GM19240 (cell line): ENCODE results near the gene ULK2.

Experiments used
- DNase-seq: peaks from one replicate; pipeline ENCODE4 v3.0.0; 2011; ENCODE audit warnings: low spot score; ENCODE audit not compliant: insufficient read length

ULK2 gene

GRCh38 chr17:19747829-19748806, 119.6 kb downstream of the ULK2 start, which contains the start of gene ALDH3A1:
Gene ALDH3A1, minus strand, starts transcription at chr17:19748298. Its CDS starts 3,169 bp downstream, at chr17:19745129.
- no peak for DNase-seq

- DNase-seq = no peak
These were observed 120.5 kb downstream of the ULK2 start for GRCh38 chr17:19747159-19747719.

GRCh38 chr17:19746517-19746916, 121.2 kb downstream of the ULK2 start:
- no peak for DNase-seq

DNA sequence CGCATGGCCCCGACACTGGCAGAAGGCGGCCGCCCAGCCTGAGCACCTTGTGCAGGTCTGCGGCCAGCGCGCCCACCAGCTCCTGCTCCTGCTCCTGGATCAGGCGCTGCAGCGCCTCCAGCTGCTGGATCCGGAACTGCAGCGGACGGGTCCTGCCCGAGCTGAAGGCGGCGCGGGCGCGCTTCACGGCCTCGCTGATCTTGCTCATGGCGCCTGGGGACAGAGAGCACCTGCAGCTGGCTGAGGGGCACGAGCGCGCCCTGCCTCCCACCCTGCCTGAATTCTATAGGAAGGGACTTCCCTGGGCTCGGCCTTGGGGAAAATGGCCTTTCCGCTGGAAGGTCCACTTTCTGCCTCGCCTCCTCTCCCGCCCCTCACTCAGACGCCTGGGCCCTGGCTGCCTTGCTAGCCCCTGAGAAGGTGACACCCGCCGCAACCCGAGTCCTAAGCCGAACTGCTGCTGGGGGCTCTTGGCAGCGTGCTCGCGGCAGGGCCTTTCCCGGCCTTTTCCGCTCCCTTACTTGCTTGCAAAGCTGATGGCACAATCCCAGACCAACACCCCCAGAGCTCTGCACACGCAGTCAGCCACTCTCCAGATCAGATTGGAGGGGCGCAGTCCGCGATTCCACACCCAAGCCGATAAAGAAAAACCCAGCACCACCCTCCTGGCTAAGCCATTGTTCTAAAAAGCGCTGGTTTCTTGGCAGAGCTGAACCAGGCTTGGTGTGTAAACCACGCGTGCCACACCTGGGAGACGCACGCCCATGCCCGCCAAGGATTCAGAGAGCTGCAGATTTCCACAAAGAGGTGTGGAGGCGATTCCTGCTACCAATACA, 122.6 kb downstream of the ULK2 start:
- peak; percentile 67 for DNase-seq

- no peak for DNase-seq
These were observed 123.2 kb downstream of the ULK2 start for GRCh38 chr17:19744492-19744891.

DNA sequence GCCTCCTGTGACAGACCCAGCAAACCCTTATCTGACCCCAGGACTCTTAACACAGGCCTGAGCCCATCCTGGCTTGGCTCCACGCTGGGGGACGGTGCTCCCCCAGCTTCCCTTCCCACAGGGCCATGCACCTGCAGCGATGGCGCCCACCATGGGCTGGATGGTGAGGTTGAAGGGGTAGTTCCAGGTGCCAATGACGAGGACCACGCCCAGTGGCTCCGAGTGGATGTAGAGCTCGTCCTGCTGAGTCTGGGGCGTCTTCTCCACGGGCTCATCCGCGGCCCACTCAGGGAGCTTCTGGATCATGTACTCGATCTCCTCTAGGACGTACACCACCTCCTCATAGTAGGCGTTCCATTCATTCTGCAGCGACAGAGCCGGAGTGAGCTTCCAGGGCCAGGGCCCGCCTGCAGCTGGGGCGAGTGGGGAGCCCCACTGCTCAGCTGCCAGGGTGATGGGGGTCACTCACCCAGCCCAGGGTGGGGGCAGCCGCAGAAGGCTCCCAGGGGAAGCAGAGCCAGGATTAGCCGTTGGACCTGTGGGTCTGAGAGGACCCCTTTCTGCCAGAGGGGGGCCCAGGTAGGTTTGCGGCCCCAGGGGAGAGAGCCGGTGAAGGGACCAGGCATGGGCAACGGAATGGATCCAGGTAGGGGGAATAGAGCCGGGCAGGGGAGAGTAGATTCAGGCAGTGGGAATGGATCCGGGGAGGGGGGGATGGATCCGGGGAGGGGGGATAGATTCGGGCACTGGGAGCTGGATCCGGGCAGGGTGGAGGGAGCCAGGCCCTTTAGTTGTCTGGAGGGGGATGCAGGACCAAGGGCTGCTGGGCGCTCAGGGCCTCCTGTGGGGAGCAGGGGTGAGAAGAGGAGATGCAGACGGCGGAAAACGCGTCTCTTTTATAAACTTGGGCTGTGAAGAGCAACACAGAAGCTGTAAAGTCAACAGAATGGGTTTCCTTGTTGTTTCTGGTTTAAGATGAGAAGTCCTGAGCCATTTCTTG, 124.3 kb downstream of the ULK2 start:
- no peak for DNase-seq

- DNase-seq = no peak
These were observed 125.2 kb downstream of the ULK2 start for GRCh38 chr17:19742495-19742894.

GRCh38 chr17:19741832-19742457, 125.8 kb downstream of the ULK2 start:
- no peak for DNase-seq

DNA sequence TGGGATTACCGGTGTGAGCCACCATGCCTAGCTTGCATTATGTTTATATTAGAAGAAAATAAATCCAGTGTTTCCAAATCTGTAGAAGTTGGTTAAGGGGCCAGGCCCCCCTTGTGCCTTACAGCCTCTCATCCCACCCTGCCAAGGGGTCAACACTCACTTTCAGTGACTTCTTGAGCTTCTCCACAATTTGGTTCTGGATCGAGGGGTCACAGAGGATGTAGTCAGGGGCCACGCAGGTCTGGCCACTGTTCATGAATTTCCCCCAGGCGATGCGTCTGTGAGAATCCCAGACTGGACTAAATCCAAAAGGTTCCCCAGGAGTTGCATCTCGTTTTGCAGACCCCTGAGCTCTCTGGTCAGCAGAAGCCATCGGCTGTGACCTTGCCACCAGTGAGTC, 126.8 kb downstream of the ULK2 start:
- DNase-seq = no peak

DNA sequence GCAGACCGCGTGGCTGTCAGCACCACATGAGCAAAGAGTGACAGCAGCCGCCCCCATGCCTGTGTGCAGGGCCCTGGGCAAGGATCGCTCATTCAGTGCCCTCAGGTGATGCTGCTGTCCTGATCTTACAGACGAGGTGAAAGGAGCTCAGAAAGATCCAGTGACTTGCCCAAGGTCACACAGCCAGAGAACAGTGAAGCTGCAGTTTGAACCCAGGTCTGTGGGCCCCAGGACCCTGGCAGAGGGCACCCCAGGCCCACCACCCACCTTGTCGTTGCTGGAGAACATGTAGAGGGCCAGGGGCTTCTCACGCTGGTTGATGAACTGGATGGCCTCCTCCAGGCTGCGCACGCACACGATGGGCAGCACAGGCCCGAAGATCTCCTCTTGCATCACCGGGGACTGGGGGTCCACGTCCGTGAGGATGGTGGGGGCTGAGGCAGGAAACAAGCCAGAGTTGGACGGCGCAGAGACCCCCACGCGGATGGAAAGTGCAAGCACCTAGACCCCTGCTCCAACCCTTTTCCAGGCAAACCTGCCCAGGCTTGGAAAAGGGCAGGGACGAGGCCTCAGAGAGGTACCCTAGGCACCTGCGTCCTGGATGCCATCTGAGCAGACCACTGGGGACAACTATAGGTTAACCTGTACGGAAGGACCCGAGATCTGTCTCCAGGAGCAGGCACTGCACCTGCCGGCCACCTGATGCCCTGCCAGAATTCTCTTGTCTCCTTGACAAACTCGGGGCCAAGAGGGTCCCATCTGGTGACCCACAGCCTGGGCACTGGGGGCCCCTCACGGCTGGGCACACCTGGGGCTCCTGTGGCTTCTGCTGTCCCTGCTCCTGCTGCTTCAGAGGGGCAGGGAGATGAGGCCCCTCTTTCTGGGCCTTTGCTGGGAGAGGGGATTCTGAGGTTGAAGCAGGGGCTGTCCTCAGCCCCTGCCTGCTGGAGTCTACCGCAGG, 128.2 kb downstream of the ULK2 start:
- no peak for DNase-seq

DNA sequence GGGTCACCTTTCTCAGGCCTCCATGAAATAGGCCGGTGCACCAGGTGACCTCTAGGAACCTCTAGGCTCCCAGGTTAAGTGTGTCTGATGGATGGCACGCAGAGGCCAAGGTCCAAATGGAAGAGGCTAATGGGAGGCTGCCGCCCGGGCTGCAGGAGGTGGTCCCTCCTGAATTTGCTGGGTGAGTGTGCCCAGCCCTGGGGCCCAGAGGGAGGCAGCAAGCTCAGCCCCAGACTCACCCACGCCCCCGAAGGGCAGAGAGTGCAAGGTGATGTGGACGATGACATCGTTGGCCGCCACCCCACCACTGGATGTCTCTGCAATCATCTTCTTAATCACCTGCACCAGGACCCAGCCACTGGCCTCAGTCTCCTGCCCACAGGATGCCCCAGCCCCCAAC, 129.0 kb downstream of the ULK2 start:
- DNase-seq = no peak

DNA sequence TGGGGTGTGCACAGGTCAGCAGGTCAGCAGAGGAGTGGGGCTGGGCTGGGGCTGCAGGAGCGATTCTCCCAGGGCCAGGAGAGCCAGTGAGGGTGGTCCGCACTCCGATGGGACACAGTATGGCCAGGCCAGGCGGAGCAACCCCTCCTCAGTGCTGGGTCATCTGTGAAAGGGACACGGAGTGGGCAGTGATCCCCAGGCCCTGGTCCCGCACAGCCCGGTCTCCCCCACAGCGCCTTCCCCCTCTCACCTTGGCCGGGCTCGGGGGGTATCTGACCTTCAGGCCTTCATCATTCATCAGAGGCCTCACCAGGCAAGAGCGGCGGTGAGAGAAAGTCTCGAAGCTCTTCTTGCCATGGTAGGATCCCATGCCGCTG, 129.7 kb downstream of the ULK2 start:
- DNase-seq = no peak

DNA sequence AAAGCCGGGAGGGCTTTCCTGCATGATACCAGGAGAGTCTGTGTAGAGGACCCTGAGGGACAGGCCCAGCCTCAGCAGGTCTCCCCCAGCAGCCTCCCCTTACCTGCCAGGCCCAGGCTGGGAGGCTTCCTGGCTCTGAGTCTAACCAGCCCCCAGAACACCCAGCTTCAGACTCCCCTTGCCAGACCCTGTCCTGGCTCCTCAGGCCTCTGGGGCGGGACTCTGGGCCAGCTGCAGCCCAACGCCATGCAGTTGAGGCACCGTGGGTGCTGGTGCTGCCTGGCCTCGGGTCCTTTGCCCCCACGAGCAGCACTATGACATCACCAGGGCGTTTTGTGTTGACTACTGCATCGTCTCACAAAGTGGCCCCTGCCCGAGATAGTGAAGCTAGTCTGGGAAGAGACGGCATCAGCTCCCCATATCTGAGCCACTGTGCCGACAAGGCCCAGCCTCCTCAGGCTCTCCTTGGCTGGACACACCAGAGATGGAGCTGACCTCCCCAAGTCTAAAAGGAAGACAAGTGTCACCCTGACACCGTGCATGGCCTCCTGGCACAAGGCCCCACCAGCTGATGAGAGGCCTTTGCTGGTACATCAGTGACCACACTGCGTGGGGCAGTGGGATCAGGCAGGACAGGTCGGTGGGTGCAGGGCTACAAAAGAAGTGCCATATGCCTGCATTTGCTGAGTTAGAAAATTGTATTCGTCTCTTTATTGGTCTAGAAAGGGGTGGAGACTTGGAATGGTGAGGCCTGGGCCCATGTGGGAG, 130.2 kb downstream of the ULK2 start:
- DNase-seq = no peak

DNA sequence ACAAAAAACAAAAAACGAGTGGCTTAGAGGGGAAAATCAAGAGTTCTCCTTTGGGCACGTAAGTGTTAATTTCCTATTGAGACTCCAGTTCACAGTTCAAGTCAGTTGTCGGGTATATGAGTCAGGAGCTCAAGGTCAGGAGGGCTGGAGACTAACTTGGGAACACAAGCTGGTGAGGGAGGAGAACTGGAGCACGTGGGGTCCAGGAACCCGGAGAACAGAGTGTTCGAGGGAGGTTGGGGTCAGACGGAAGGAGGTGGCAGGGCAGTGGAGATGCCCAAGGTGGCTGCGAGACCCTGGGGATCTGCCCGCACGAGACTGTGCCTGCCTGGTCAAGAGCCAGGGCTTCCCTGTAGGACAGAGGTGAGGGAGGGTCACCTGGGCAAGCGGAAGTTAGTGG, 131.7 kb downstream of the ULK2 start:
- no peak for DNase-seq

DNA sequence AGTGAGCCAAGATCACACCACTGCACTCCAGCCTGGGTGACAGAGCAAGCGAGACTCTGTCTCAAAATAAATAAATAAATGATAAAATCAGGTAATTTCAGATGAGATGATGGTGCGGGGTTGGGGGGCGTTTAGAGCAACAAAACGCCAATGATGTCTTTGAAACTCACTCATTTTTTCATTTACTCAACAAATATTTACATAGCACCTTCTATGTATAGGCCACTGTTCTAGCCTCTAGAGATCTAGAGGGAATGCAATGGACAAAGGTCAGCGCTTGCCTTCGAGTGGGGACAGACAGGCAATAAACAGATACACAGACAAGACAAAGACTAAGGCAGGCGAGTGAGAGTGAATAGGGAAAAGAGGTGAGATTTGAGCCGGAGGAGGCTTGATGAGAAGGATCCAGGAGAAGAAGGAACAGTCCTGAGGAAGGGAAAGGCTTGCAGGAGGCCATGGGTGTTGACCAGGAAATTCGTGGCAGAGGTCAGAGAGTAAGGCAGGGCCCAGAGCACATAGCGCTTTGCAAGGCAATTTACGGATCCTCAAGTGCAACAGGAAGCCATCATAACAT, 133.7 kb downstream of the ULK2 start:
- no peak for DNase-seq

DNA sequence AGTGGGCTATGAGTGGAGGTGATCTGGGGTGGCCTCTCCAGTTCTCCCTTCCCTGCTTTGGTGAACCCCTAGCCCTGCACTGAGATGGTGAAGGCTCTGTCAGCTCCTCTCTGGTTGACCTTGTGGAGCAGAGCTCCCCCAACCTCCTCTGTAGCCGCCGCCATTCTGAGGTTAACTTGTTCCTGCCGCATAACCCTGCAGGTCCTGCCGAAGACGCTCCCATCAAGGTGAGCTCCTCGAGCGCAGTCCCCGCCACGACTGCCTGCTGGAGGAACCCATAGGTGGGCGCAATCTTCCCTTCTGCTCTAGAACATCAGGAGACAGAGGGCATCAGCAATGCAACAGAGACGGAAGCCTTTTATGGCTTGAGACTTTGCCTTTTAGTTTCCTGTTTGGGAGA, 136.1 kb downstream of the ULK2 start:
- DNase-seq = no peak

- DNase-seq = no peak
These were observed 136.9 kb downstream of the ULK2 start for GRCh38 chr17:19730843-19731242.

GRCh38 chr17:19729900-19730299, 137.8 kb downstream of the ULK2 start:
- DNase-seq = no peak
